ENCODE results near the gene C1orf56. TPM values are rescaled to one million over a fixed set of nuclear protein-coding genes. Genes with fewer than 3 reads are reported as not detected.

The C1orf56 gene
- total RNA-seq, 2 experiments from 2014 or later = 0.58 to 1.2 TPM

DNA sequence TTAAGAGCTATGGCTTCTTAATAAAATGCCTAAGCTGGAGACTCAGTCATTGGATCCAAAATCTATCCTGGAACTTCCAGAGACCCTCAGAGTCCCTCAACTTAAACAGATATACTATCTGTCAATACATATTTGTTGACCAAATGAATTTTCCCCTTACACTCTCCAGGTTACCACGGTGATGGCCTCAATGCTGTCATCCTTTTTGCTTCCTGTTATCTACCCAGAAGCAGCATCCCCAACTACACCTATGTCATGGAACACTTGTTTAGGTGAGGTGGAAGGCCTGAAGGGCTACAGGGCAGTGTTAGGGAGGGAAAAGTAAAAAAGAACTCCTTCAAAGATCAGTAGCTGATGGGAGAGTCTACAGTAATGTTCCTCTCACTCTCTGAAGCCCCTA lies 4.4 kb upstream of the C1orf56 start:
- peaks cover 4% of the 10 kb centered on the region for H3K36me3 Mint-ChIP-seq (ENCODE audit: low read depth)
- H3K4me1 ChIP-seq (ENCODE audit: insufficient read depth, low read length) = peaks cover 26% of the 10 kb centered on the region
- peaks cover 38% of the 10 kb centered on the region for H3K4me1 Mint-ChIP-seq (ENCODE audit: low read depth)
- H3K27me3 Mint-ChIP-seq = no peaks in the 10 kb centered on the region
- H3K4me3 ChIP-seq (ENCODE audit: low read length) = no peak overlapping the region
- TF ChIP-seq CTCF (IDR thresholded peaks at IDR 0.05) = no peak
- peak in 2 of 14 experiments; percentile 37 to 40 for DNase-seq
- no peak overlapping the region for H3K4me3 Mint-ChIP-seq
- ChIA-PET POLR2A (interaction anchor here (1.0 to 2.5 kb wide), 4 partner anchors 10 to 19 kb away, joined by 3 to 21 read pairs (median 4); partner anchors contain the start of gene CDC42SE1), CTCF (interaction anchor here (0.7 to 8.3 kb wide), 5 partner anchors 15 to 57 kb away, joined by 3 to 58 read pairs (median 4); partner anchors contain the start of genes CDC42SE1, GABPB2 and MLLT11)
- no peaks in the 10 kb centered on the region for H3K27me3 ChIP-seq (ENCODE audit: control insufficient read depth in 1 of 2, insufficient read depth in 2 of 2, low read length in 2 of 2)
- no peaks in the 10 kb centered on the region for H3K9me3 Mint-ChIP-seq
- H3K36me3 ChIP-seq (ENCODE audit: insufficient read depth, low read length) = no peaks in the 10 kb centered on the region
- H3K27ac Mint-ChIP-seq = no peak overlapping the region
- ATAC-seq (ENCODE audit: poor library complexity) = no peak
- no peaks in the 10 kb centered on the region for H3K9me3 ChIP-seq (ENCODE audit: control insufficient read depth in 1 of 2, insufficient read depth in 1 of 2, low read length in 2 of 2)
- H3K27ac ChIP-seq (ENCODE audit: low read depth in 1 of 2, low read length in 2 of 2) = no peak overlapping the region
- intact Hi-C loops (cut with DNase I, micrococcal nuclease) = no loop called here

GRCh38 chr1:151047925-151048644 lies 534 bp downstream of the C1orf56 start:
- peak; percentile 77 for ATAC-seq (ENCODE audit: poor library complexity)
- CTCF ChIA-PET = interaction anchor here (0.6 to 8.3 kb wide), 8 partner anchors 11 to 126 kb away, joined by 3 to 58 read pairs (median 4); partner anchors contain the start of genes CDC42SE1, GABPB2, MINDY1 and MLLT11
- Mint-ChIP-seq H3K9me3 (no peaks in the 10 kb centered on the region), H3K4me1 (ENCODE audit: low read depth) (peaks cover 78% of the 10 kb centered on the region), H3K27ac (peak overlapping the region; percentile 90), H3K27me3 (no peaks in the 10 kb centered on the region), H3K36me3 (ENCODE audit: low read depth) (peaks cover 45% of the 10 kb centered on the region), H3K4me3 (peak overlapping the region; percentile 93)
- H3K4me3 ChIP-seq (ENCODE audit: low read length) = peak overlapping the region; percentile 84
- H3K9me3 ChIP-seq (ENCODE audit: control insufficient read depth in 1 of 2, insufficient read depth in 1 of 2, low read length in 2 of 2) = no peaks in the 10 kb centered on the region
- intact Hi-C loops (cut with DNase I, micrococcal nuclease) = loop anchor here in 1 of 2 experiments (1.0 to 2.0 kb wide), 2 partner anchors 8 to 23 kb away; partner anchors contain the start of gene GABPB2
- DNase-seq = peak; percentile 28 to 84 (median 51)
- H3K4me1 ChIP-seq (ENCODE audit: insufficient read depth, low read length) = peaks cover 55% of the 10 kb centered on the region
- TF ChIP-seq CTCF (IDR thresholded peaks at IDR 0.05) = peak; percentile 52
- peaks cover 22% of the 10 kb centered on the region for H3K36me3 ChIP-seq (ENCODE audit: insufficient read depth, low read length)
- POLR2A ChIA-PET = interaction anchor here (0.6 to 6.7 kb wide), 16 partner anchors 7 to 234 kb away, joined by 3 to 144 read pairs (median 6); partner anchors contain the start of genes BNIPL, CDC42SE1, GABPB2 and MINDY1
- no peaks in the 10 kb centered on the region for H3K27me3 ChIP-seq (ENCODE audit: control insufficient read depth in 1 of 2, insufficient read depth in 2 of 2, low read length in 2 of 2)
- peak overlapping the region; percentile 65 to 73 for H3K27ac ChIP-seq (ENCODE audit: low read depth in 1 of 2, low read length in 2 of 2)

DNA sequence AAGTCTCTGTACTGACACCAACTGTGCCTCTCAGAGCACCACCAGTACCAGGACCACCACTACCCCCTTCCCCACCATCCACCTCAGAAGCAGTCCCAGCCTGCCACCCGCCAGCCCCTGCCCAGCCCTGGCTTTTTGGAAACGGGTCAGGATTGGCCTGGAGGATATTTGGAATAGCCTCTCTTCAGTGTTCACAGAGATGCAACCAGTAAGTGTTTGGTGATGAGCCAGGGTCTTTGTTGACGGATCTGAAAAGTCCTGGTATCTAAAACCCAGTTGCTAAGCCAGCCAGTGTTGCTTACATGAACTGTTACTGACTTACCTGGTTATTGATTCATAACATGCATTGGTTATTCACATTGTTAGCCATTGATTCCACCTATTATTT lies 1.1 kb downstream of the C1orf56 start:
- no peaks in the 10 kb centered on the region for H3K9me3 Mint-ChIP-seq
- Histone ChIP-seq H3K4me1 (ENCODE audit: insufficient read depth, low read length) (peaks cover 57% of the 10 kb centered on the region), H3K27me3 (ENCODE audit: control insufficient read depth in 1 of 2, insufficient read depth in 2 of 2, low read length in 2 of 2) (no peaks in the 10 kb centered on the region), H3K36me3 (ENCODE audit: insufficient read depth, low read length) (peaks cover 28% of the 10 kb centered on the region), H3K27ac (ENCODE audit: low read depth in 1 of 2, low read length in 2 of 2) (peak overlapping the region; percentile 65 to 73), H3K9me3 (ENCODE audit: control insufficient read depth in 1 of 2, insufficient read depth in 1 of 2, low read length in 2 of 2) (no peaks in the 10 kb centered on the region), H3K4me3 (ENCODE audit: low read length) (peak overlapping the region; percentile 84)
- intact Hi-C loops (cut with DNase I, micrococcal nuclease) = loop anchor here in 1 of 2 experiments (1.0 to 2.0 kb wide), 2 partner anchors 8 to 22 kb away; partner anchors contain the start of gene GABPB2
- peaks cover 75% of the 10 kb centered on the region for H3K4me1 Mint-ChIP-seq (ENCODE audit: low read depth)
- H3K36me3 Mint-ChIP-seq (ENCODE audit: low read depth) = peaks cover 51% of the 10 kb centered on the region
- peak; percentile 13 for ATAC-seq (ENCODE audit: poor library complexity)
- no peak for DNase-seq
- H3K27ac Mint-ChIP-seq = peak overlapping the region; percentile 90
- H3K27me3 Mint-ChIP-seq = no peaks in the 10 kb centered on the region
- CTCF ChIA-PET = interaction anchor here (1.0 to 8.3 kb wide), 6 partner anchors 10 to 51 kb away, joined by 3 to 58 read pairs (median 9); partner anchors contain the start of genes CDC42SE1, GABPB2, MINDY1 and MLLT11
- POLR2A ChIA-PET = interaction anchor here (1.0 to 6.7 kb wide), 11 partner anchors 10 to 75 kb away, joined by 3 to 144 read pairs (median 7); partner anchors contain the start of genes CDC42SE1, GABPB2, MINDY1 and MLLT11
- no peak for TF ChIP-seq CTCF (IDR thresholded peaks at IDR 0.05)
- peak overlapping the region; percentile 93 for H3K4me3 Mint-ChIP-seq

Data from CD4-positive, alpha-beta T cell (primary cell).